ENCODE measurements around the gene KREMEN2.
"Not testable (repeated sequence)": the region's sequence is repeated elsewhere in the genome, so short reads cannot be mapped to it uniquely, and the experiment has no call there.

The KREMEN2 gene

GRCh38 chr16:2963723-2964474 is at the start of gene KREMEN2:
Gene KREMEN2, plus strand, starts transcription at chr16:2964275. Its CDS starts 246 bp downstream, at chr16:2964521.
- DNase-seq (ENCODE audit: low spot score), result no peak

- DNase-seq (ENCODE audit: low spot score), result no peak
These were observed 48.7 kb upstream of the KREMEN2 start for GRCh38 chr16:2915196-2915929.

- no peak for DNase-seq (ENCODE audit: low spot score)
These were observed 44.4 kb upstream of the KREMEN2 start for GRCh38 chr16:2919511-2920255.

- no peak for DNase-seq (ENCODE audit: low spot score)
These were observed 40.6 kb upstream of the KREMEN2 start for GRCh38 chr16:2923481-2923880.

GRCh38 chr16:2924901-2925755 is 38.9 kb upstream of the KREMEN2 start:
- no peak for DNase-seq (ENCODE audit: low spot score)

- DNase-seq (ENCODE audit: low spot score), result no peak
These were observed 38.0 kb upstream of the KREMEN2 start for GRCh38 chr16:2925951-2926649.

GRCh38 chr16:2926650-2926999 is 37.5 kb upstream of the KREMEN2 start:
- DNase-seq (ENCODE audit: low spot score), result no peak

- no peak for DNase-seq (ENCODE audit: low spot score)
These were observed 36.9 kb upstream of the KREMEN2 start for GRCh38 chr16:2927010-2927646.

- not testable (repeated sequence) for DNase-seq (ENCODE audit: low spot score)
These were observed 35.9 kb upstream of the KREMEN2 start for GRCh38 chr16:2928151-2928550.

- no peak for DNase-seq (ENCODE audit: low spot score)
These were observed 35.3 kb upstream of the KREMEN2 start for GRCh38 chr16:2928796-2929195.

GRCh38 chr16:2929693-2930092 is 34.4 kb upstream of the KREMEN2 start:
- DNase-seq (ENCODE audit: low spot score), result no peak

GRCh38 chr16:2930236-2930635 is 33.8 kb upstream of the KREMEN2 start:
- no peak for DNase-seq (ENCODE audit: low spot score)

GRCh38 chr16:2931231-2931914 is 32.7 kb upstream of the KREMEN2 start:
- not testable (repeated sequence) for DNase-seq (ENCODE audit: low spot score)

- no peak for DNase-seq (ENCODE audit: low spot score)
These were observed 30.9 kb upstream of the KREMEN2 start for GRCh38 chr16:2933136-2933535.

- DNase-seq (ENCODE audit: low spot score), result no peak
These were observed 30.4 kb upstream of the KREMEN2 start for GRCh38 chr16:2933701-2934100.

- no peak for DNase-seq (ENCODE audit: low spot score)
These were observed 29.6 kb upstream of the KREMEN2 start for GRCh38 chr16:2934450-2934849.

- DNase-seq (ENCODE audit: low spot score), result no peak
These were observed 27.6 kb upstream of the KREMEN2 start for GRCh38 chr16:2936436-2937011.

- no peak for DNase-seq (ENCODE audit: low spot score)
These were observed 26.9 kb upstream of the KREMEN2 start for GRCh38 chr16:2937170-2937569.

- DNase-seq (ENCODE audit: low spot score), result no peak
These were observed 25.9 kb upstream of the KREMEN2 start for GRCh38 chr16:2938206-2938605.

GRCh38 chr16:2939968-2940367 is 24.1 kb upstream of the KREMEN2 start:
- no peak for DNase-seq (ENCODE audit: low spot score)

All from left forelimb (tissue), 1 donor.